Measurements from ENCODE around the gene COQ8A.

The COQ8A gene

GRCh38 chr1:226940029-226940805, at the start of gene COQ8A:
TSS of gene COQ8A (plus strand) at chr1:226940294. CDS start at chr1:226961386, 21,092 bp downstream.
- peak; percentile 99 for DNase-seq

DNA sequence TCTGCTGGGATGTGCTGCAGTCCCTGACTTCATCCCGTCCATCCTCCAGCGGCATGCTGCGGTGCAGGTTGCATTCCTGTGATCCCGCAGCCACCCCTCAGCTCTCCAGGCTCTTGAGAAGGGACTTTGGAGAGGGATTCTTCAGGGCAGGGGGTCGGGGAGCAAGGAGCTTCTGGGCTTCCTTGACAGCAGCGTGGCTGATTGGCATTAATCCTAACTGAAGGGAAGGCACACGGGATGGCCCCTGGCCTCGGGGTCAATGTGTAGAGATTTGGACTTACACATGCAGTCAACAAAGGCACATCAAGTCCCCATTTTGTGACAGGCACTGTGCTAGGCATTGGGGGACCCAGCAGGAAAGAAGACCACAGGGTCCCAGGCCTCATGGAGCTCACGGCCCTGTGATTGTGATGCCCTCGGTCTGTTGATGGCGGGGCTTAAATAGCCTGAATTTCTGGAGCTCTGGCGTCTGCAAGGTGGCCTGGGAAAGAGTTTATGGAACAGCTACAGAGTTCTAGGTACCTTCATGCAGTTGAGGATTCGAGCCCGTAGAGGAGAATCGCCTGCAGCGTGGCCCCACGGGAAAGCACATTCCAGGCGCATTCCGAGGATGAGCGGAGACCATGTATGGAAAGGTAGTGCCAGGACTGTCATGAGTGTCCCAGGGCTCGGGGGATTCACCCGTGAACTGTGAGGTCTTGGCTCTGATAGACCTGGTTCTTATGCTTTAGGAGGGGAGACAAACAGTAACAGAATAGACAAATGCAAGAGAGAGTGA, 49.6 kb upstream of the COQ8A start:
- DNase-seq, result no peak

GRCh38 chr1:226891346-226891745, 48.7 kb upstream of the COQ8A start:
- DNase-seq, result no peak

- no peak for DNase-seq
Measured at GRCh38 chr1:226891846-226892523, 48.1 kb upstream of the COQ8A start.

DNA sequence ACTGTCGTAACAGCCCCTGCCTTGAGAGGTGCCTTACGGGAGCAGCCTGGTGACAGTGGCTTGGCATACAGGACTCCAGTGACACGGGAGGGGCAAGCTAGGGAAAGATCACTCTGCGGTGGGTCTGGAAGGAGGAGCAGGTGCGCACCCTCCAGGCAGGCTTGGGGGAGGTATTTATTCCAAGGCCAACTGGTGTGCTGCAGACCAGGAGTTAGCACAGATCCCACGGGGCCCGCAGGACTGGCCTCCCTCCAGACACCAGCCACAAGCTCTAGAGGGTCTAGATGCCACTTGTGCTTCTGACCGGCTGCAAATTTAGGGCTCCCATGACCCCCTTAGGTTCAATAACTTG, 47.6 kb upstream of the COQ8A start:
- DNase-seq, result no peak

GRCh38 chr1:226893936-226894335, 46.2 kb upstream of the COQ8A start:
- DNase-seq, result no peak

DNA sequence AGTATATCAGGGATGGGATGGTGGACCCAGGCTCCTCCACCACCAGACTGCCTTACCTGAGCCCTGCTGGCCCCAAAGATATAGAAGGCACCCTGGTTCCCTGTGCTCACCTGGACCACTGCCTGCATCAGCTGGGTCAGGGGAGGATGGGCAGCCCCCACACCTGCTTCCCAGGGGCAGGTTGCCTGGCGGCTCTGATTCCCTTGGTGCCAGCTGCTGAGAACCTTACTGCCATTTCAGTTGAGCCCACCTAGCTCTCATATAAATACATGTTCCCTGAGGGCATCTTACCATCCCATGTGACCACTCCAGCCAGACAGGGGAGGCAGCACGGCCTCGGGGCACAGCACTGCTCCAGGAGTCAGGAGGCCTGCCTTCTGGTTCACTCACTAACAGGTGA, 45.3 kb upstream of the COQ8A start:
- no peak for DNase-seq

DNA sequence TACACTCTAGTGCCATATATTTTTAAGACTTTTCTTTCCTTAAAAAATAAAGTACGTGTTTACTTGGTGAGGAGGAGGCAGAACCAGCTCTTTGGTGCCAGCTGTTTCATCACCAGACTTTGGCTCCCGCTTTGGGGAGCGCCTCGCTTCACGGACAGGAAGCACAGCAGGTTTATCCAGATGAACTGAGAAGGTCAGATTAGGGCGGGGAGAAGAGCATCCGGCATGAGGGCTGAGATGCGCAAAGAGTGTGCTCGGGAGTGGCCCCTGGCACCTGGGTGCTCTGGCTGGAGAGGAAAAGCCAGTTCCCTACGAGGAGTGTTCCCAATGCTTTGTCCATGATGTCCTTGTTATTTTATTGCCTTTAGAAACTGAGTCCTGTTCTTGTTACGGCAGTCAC, 44.5 kb upstream of the COQ8A start:
- DNase-seq, result no peak

GRCh38 chr1:226898246-226898645, 41.8 kb upstream of the COQ8A start:
- no peak for DNase-seq

- no peak for DNase-seq
Measured at GRCh38 chr1:226901421-226901820, 38.7 kb upstream of the COQ8A start.

DNA sequence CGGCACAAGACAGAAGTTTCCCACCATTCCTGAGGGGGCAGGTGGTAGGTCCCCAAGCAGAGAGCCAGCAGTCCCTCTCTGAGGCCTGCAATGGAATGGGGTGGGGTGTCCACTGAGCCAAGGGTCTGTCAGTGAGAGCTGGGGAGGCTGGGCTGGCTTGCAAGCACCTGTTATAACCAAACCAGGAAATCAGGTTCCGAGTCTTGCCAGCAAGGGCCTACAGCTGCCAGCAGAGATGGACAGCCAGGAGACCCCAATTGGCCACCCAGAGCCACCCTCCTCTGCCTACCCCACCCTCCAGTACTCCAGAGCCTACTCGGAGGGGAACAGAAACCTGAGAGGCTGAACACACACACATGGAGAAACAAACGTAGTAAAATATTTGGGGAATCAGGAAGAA, 37.5 kb upstream of the COQ8A start:
- no peak for DNase-seq

DNA sequence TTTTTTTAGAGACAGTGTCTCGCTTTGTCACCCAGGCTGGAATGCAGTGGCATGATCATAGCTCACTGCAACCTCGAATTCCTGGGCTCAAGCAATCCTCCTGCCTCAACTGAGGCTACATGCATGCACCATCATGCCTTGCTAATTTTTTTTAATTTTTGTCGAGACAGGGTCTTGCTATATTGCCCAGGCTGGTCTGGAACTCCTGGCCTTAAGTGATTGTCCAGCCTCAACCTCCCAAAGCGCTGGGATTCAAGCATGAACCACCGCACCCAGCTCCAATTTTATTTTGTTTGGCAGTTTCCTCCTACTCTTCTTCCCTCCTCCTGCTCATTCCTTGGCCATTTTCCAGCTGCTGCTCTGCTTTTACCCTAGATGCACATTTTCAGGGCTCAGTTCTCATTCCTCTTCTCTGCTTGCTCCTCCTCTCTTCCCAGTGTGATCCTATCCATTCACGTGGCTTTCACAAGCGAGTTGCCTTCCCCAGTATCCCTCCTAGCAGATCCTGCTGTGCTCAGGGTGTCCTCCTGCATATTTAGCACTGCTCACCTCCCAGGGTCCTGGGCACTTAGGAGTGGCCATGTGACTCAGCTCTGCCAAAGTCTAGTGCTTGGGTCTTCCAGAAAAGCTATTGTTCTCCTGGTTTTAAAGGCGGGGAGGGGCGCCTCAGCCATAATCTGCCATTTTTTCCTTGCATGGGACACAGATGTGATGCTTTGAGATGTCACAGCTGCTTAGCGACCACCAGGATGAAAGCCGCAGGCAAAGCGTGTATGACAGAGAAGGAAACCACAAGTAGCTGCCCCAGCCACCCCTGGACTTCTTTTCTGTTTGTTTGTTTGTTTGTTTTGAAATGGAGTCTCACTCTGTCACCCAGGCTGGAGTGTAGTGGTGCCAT, 36.0 kb upstream of the COQ8A start:
- no peak for DNase-seq

- DNase-seq, result no peak
Measured at GRCh38 chr1:226904772-226905171, 35.3 kb upstream of the COQ8A start.

- DNase-seq, result no peak
Measured at GRCh38 chr1:226908419-226908818, 31.7 kb upstream of the COQ8A start.

- DNase-seq, result no peak
Measured at GRCh38 chr1:226908913-226909312, 31.2 kb upstream of the COQ8A start.

GRCh38 chr1:226912587-226913176, 27.4 kb upstream of the COQ8A start:
- peak; percentile 62 for DNase-seq

DNA sequence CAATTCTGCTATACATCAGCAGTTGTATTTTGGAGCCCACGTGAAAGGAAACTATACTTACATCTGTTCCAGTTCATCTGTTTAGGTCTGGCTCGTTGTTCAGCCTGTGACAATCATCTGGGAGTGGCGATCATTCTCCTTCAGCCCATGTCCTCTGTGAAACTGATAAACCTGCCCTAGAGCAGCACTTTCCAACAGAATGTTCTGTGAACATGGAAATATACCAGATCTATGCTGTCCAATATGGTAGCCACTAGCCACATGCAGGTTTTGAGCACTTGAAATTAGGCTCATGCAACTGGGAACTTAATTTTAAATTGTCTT, 24.5 kb upstream of the COQ8A start:
- DNase-seq, result no peak

DNA sequence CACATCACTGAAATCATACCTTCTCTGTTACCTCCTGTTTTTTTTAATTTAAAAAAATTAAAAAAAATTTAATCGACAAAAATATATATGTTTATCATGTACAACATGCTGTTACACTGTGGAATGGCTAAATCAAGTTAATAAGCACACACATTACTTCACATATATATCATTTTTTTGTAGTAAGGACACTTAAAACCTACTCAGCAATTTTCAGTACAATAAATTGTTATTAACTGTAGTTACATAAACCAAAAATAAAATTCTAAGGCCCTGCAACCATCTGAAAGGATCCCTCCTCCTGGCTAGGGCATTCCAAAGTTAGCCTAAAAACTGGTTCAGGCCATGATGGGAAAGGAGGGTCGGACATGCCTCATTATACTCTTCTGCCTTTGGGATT, 23.6 kb upstream of the COQ8A start:
- no peak for DNase-seq

DNA sequence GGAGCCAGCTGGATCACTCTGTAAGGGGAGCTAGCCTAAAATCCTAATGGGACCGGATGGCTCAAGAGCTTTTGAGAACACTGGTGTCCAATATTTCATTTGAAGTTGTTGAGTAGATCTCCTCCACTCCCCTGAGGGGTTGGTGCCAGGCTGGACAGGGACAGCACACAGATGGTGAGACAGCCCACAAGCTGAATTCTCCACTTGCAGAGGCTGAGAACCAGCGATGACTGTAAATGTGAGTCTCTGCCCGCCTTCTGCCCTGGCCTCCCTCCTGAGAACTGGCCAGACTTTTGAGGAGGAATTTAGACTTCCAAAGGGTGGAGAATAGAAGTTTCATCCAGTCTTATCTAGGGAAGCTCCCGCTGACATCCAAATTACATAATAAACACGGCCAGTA, 20.5 kb upstream of the COQ8A start:
- DNase-seq, result no peak

GRCh38 chr1:226919995-226920394, 20.1 kb upstream of the COQ8A start:
- DNase-seq, result no peak

DNA sequence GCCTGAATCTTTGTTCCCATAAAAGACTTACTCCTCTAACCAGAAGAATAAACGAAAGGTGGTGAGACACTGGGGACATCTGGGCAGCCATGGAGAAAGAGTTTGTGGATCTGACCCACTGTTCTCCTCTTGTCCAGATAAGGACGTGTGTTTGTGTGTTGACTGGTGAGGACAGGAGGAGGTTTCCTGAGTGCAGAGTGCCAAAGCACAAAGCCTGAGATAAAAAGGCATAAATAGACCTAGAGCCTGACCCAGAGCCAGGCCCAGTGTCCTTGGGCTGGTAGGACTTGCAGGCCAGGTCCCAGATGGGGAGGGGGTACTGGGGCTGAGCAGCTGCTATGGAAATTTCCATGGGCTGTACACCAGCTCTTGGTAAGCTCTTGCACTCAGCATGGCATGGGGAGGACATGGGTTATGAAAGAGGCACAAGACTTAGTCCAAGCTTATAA, 19.6 kb upstream of the COQ8A start:
- no peak for DNase-seq

GRCh38 chr1:226921504-226921903, 18.6 kb upstream of the COQ8A start:
- DNase-seq, result no peak
